Measurements from ENCODE around the gene FXYD7.

The FXYD7 gene

DNA sequence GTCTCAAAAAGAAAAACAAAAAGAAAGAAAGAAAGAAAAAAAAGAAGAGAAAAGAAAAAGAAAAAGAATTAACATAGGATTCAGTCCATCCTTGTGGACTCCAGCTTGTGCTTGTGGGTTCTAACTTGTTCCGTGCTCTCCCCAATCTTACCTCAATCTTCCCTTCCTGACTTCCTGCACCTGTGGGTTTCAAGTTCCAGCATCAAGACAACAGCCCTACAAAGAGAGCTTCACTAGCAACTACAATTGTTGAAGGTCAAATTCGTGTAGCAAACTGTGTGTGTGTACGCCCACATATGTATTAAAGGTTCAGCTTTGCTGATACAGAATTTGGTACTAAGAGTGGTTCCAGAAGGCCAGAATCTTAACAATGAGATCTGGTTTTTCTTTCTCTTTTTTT, 36.8 kb downstream of the FXYD7 start (continued):
- TF ChIP-seq, protein P1, sequence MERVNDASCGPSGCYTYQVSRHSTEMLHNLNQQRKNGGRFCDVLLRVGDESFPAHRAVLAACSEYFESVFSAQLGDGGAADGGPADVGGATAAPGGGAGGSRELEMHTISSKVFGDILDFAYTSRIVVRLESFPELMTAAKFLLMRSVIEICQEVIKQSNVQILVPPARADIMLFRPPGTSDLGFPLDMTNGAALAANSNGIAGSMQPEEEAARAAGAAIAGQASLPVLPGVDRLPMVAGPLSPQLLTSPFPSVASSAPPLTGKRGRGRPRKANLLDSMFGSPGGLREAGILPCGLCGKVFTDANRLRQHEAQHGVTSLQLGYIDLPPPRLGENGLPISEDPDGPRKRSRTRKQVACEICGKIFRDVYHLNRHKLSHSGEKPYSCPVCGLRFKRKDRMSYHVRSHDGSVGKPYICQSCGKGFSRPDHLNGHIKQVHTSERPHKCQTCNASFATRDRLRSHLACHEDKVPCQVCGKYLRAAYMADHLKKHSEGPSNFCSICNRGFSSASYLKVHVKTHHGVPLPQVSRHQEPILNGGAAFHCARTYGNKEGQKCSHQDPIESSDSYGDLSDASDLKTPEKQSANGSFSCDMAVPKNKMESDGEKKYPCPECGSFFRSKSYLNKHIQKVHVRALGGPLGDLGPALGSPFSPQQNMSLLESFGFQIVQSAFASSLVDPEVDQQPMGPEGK (CRISPR knock-in tag; IDR thresholded peaks at IDR 0.05; ENCODE audit: borderline replicate concordance) = no peak
- TF ChIP-seq ZC3H10 (CRISPR knock-in tag; IDR thresholded peaks at IDR 0.05) (no peak), TOX (CRISPR knock-in tag; IDR thresholded peaks at IDR 0.05; ENCODE audit: borderline replicate concordance) (no peak)

DNA sequence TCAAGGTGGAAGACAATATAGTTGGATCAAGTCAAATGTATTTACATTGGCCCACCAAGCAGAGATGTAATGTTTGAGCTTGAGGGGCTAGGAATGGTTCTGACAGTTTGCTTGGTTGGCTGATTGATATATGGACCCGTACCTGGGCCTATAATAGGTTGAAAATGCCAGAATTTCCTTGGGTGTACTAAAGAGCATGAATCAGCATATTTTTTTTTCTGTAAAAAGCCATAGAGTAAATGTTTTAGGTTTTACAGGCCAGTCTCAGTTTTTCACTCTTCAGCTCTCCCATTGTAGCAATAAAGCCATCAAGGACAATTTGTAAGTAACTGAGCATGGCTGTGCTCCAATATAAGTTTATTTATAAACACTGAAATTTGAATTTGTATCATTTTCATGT, 38.3 kb downstream of the FXYD7 start:
- no peak for TF ChIP-seq ZC3H10 (CRISPR knock-in tag; IDR thresholded peaks at IDR 0.05)
- TF ChIP-seq, protein P1 (CRISPR knock-in tag; IDR thresholded peaks at IDR 0.05; ENCODE audit: borderline replicate concordance) = no peak
- TF ChIP-seq GLIS3 (CRISPR knock-in tag; IDR thresholded peaks at IDR 0.05) = no peak
- TF ChIP-seq, protein P2, sequence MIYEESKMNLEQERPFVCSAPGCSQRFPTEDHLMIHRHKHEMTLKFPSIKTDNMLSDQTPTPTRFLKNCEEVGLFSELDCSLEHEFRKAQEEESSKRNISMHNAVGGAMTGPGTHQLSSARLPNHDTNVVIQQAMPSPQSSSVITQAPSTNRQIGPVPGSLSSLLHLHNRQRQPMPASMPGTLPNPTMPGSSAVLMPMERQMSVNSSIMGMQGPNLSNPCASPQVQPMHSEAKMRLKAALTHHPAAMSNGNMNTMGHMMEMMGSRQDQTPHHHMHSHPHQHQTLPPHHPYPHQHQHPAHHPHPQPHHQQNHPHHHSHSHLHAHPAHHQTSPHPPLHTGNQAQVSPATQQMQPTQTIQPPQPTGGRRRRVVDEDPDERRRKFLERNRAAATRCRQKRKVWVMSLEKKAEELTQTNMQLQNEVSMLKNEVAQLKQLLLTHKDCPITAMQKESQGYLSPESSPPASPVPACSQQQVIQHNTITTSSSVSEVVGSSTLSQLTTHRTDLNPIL (CRISPR knock-in tag; IDR thresholded peaks at IDR 0.05; ENCODE audit: low read depth) = no peak
- TF ChIP-seq OSR1 (CRISPR knock-in tag; IDR thresholded peaks at IDR 0.05) = no peak
- TF ChIP-seq BACH2 (CRISPR knock-in tag; IDR thresholded peaks at IDR 0.05; ENCODE audit: borderline replicate concordance) = no peak
- no peak for ATAC-seq

DNA sequence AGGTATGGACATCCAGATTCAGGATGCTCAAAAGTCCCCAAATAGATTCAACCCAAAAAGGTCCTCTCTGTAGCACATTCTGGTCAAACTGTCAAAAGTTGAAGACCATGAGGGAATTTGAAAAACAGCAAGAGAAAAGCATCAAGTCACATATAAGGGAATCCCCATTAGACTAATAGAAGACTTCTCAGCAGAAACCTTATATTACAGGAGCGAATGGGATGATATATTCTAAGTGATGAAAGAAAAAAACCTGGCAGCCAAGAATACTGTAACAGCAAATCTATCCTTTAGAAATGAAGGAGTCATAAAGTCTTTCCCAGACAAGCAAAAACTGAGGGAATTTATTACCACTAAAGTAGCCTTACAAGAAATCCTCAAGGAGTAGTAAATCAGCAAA, 41.2 kb downstream of the FXYD7 start:
- no peak for ATAC-seq
- TF ChIP-seq TOX (CRISPR knock-in tag; IDR thresholded peaks at IDR 0.05; ENCODE audit: borderline replicate concordance) (no peak), PPARA (CRISPR knock-in tag; IDR thresholded peaks at IDR 0.05; ENCODE audit: borderline replicate concordance) (no peak), SNAI2 (CRISPR knock-in tag; IDR thresholded peaks at IDR 0.05) (no peak), ISL1 (CRISPR knock-in tag; IDR thresholded peaks at IDR 0.05) (no peak), ZC3H10 (CRISPR knock-in tag; IDR thresholded peaks at IDR 0.05) (no peak), GLIS3 (CRISPR knock-in tag; IDR thresholded peaks at IDR 0.05) (no peak), BACH2 (CRISPR knock-in tag; IDR thresholded peaks at IDR 0.05; ENCODE audit: borderline replicate concordance) (no peak), RARB (CRISPR knock-in tag; IDR thresholded peaks at IDR 0.05) (no peak)
- TF ChIP-seq, protein P3, sequence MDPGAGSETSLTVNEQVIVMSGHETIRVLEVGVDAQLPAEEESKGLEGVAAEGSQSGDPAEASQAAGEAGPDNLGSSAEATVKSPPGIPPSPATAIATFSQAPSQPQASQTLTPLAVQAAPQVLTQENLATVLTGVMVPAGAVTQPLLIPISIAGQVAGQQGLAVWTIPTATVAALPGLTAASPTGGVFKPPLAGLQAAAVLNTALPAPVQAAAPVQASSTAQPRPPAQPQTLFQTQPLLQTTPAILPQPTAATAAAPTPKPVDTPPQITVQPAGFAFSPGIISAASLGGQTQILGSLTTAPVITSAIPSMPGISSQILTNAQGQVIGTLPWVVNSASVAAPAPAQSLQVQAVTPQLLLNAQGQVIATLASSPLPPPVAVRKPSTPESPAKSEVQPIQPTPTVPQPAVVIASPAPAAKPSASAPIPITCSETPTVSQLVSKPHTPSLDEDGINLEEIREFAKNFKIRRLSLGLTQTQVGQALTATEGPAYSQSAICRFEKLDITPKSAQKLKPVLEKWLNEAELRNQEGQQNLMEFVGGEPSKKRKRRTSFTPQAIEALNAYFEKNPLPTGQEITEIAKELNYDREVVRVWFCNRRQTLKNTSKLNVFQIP (CRISPR knock-in tag; IDR thresholded peaks at IDR 0.05; ENCODE audit: borderline replicate concordance, low read depth) = no peak
- TF ChIP-seq, protein P2 (CRISPR knock-in tag; IDR thresholded peaks at IDR 0.05; ENCODE audit: low read depth) = no peak

DNA sequence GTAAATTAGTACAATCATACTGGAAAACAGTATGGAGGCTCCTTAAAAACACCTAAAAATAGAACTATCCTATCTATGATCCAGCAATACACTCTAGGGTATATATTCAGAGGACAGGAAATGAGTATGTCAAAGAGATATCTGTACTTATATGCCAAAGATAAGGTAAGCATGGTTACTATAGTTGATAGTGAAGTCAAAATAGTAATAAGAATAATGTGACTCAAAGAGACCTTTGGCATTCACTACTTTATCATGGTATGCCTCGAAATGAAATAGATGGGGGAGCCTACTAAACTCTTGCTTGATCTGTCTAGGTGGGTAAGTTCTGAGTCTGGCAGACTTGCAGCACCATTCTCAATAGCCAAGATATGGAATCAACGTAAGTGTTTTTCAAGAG, 41.8 kb downstream of the FXYD7 start:
- no peak for ATAC-seq
- TF ChIP-seq ZFP3 (CRISPR knock-in tag; IDR thresholded peaks at IDR 0.05) = no peak
- TF ChIP-seq TCF4 (CRISPR knock-in tag; IDR thresholded peaks at IDR 0.05; ENCODE audit: borderline replicate concordance) = no peak
- no peak for TF ChIP-seq SNAI2 (CRISPR knock-in tag; IDR thresholded peaks at IDR 0.05)
- TF ChIP-seq ZNF70 (CRISPR knock-in tag; IDR thresholded peaks at IDR 0.05) = no peak
- TF ChIP-seq OSR1 (CRISPR knock-in tag; IDR thresholded peaks at IDR 0.05) = no peak
- TF ChIP-seq TOX (CRISPR knock-in tag; IDR thresholded peaks at IDR 0.05; ENCODE audit: borderline replicate concordance) = no peak
- no peak for TF ChIP-seq CSRNP3 (CRISPR knock-in tag; IDR thresholded peaks at IDR 0.05)
- TF ChIP-seq BACH2 (CRISPR knock-in tag; IDR thresholded peaks at IDR 0.05; ENCODE audit: borderline replicate concordance) = no peak
- no peak for TF ChIP-seq PPARA (CRISPR knock-in tag; IDR thresholded peaks at IDR 0.05; ENCODE audit: borderline replicate concordance)
- TF ChIP-seq ZNF565 (CRISPR knock-in tag; conservative IDR thresholded peaks at IDR 0.05; ENCODE audit: low read depth) = no peak
